HepG2 (cell line): ENCODE measurements around the gene KCTD1. TPM values are rescaled to one million over a fixed set of nuclear protein-coding genes. Genes with fewer than 3 reads are reported as not detected.
A peak's percentile ranks its signal among the peaks of the same experiment; 100 is the strongest.

Experiments
- ATAC-seq: fragments of 200-7000 bp; cut with Tn5 transposase; 3 replicates; pipeline ENCODE4 v1.9.1; 2020; ENCODE audit warnings: mild to moderate bottlenecking, moderate library complexity
- Bru-seq: library from RNA; stranded (reverse); fragments of 400-500 nt; gene quantifications from one replicate; lab custom pipeline; 2021; lab: Mats Ljungman, UMichigan
- BruChase-seq, 2 experiments: library from RNA; stranded (reverse); fragments of 400-500 nt; gene quantifications; one replicate each; lab custom pipeline; 2021; lab: Mats Ljungman, UMichigan
- BruUV-seq: library from RNA; stranded (reverse); fragments of 400-500 nt; replicated peaks from 2 replicates; lab custom pipeline; 2021; lab: Mats Ljungman, UMichigan
- CTCF ChIA-PET: fragments of 300-600 bp; formaldehyde crosslinking; extraction: SDS; loops from one replicate; lab custom pipeline; 2021; ENCODE audit warnings: low total read pairs, inconsistent platforms, low intra/inter-chr PET ratio; lab: Yijun Ruan, JAX
- POLR2A ChIA-PET: fragments of 350-600 bp; sonication (Branson Sonifier 250); formaldehyde crosslinking; loops from one replicate; lab custom pipeline; 2020; ENCODE audit warnings: antibody characterized with exemption, inconsistent platforms; lab: Yijun Ruan, JAX
- DNase-seq: peaks from one replicate; pipeline ENCODE4 v3.0.0-alpha.2; 2015; ENCODE audit warnings: low spot score
- FAIRE-seq: peaks from 3 replicates; lab custom pipeline; 2011; peaks lifted over from hg19 to GRCh38; lab: Jason Lieb, UNC
- H2AFZ ChIP-seq: one replicate; pipeline ENCODE4 v1.6.1; 2011; ENCODE audit warnings: low read length, inconsistent platforms
- H3K27ac ChIP-seq: fragments of 300-600 bp; 3 replicates; pipeline ENCODE4 v1.8.0; 2011; ENCODE audit warnings: mixed run types, mild to moderate bottlenecking, mixed read lengths, low read length, inconsistent platforms; ENCODE audit not compliant: insufficient read depth; ENCODE audit errors: extremely low read length
- H3K27me3 ChIP-seq, 2 experiments: fragments of 200-600 bp in 1 of 2; 2 replicates in 1 of 2; 3 replicates in 1 of 2; pipeline versions ENCODE4 v1.6.0 to v1.8.0; 2011; ENCODE audit warnings: low read length in 2 of 2, mild to moderate bottlenecking in 2 of 2, moderate library complexity in 2 of 2, inconsistent platforms in 1 of 2; ENCODE audit not compliant: insufficient read depth in 2 of 2, control insufficient read depth in 1 of 2
- H3K36me3 ChIP-seq, 2 experiments: fragments of 200-600 bp in 1 of 2; replicated peaks in 1 of 2; 2 replicates in 1 of 2; 3 replicates in 1 of 2; pipeline versions ENCODE4 v1.5.1 to v1.8.0; 2011; ENCODE audit warnings: low read length in 2 of 2, inconsistent platforms in 1 of 2; ENCODE audit not compliant: insufficient read depth in 2 of 2, control insufficient read depth in 1 of 2
- H3K4me1 ChIP-seq: 2 replicates; pipeline ENCODE4 v1.5.1; 2012; ENCODE audit warnings: low read length, inconsistent platforms; ENCODE audit not compliant: insufficient read depth
- H3K4me2 ChIP-seq: 2 replicates; pipeline ENCODE4 v1.6.0; 2011; ENCODE audit warnings: low read depth, low read length, inconsistent platforms
- H3K4me3 ChIP-seq, 3 experiments: fragments of 200-600 bp in 1 of 3; sonication (generic), shearing (Covaris generic) in 1 of 3; replicated peaks in 1 of 3; 2 replicates each; pipeline ENCODE4 v1.5.1; 2011 to 2016; ENCODE audit warnings: low read length in 3 of 3, inconsistent platforms in 2 of 3, low read depth in 2 of 3, mild to moderate bottlenecking in 2 of 3, control low read depth in 1 of 3, mixed read lengths in 1 of 3; ENCODE audit not compliant: insufficient read depth in 1 of 3
- H3K79me2 ChIP-seq: one replicate; pipeline ENCODE4 v1.6.1; 2011; ENCODE audit warnings: low read length, inconsistent platforms; ENCODE audit not compliant: insufficient read depth
- H3K9ac ChIP-seq: 2 replicates; pipeline ENCODE4 v1.6.0; 2011; ENCODE audit warnings: mild to moderate bottlenecking, low read depth, low read length, inconsistent platforms; ENCODE audit not compliant: insufficient read depth
- H3K9me3 ChIP-seq: 2 replicates; pipeline ENCODE4 v1.5.1; 2012; ENCODE audit warnings: mild to moderate bottlenecking, low read length
- H4K20me1 ChIP-seq: 2 replicates; pipeline ENCODE4 v1.6.0; 2011; ENCODE audit warnings: inconsistent platforms, mild to moderate bottlenecking, low read length, moderate library complexity; ENCODE audit not compliant: insufficient read depth
- EED ChIP-seq: sonication (generic); formaldehyde crosslinking; IDR thresholded peaks from 2 replicates; pipeline ENCODE4 v1.5.0; 2020; ENCODE audit warnings: mild to moderate bottlenecking, missing genetic modification reagents
- HNF4G ChIP-seq, 2 experiments: sonication (generic) in 1 of 2; formaldehyde crosslinking in 1 of 2; IDR thresholded peaks; 2 replicates each; pipeline versions ENCODE4 v1.4.0 to v1.6.1; 2011 to 2020; ENCODE audit warnings: borderline replicate concordance in 2 of 2, low read depth in 2 of 2, mild to moderate bottlenecking in 2 of 2, low read length in 1 of 2, missing genetic modification reagents in 1 of 2, moderate library complexity in 1 of 2
- KLF15 ChIP-seq: sonication (generic); formaldehyde crosslinking; IDR thresholded peaks from 2 replicates; pipeline ENCODE4 v1.8.1; 2023; ENCODE audit warnings: borderline replicate concordance, mild to moderate bottlenecking, inconsistent platforms, missing genetic modification reagents, mixed read lengths
- POLR2AphosphoS5 ChIP-seq: IDR thresholded peaks from 2 replicates; pipeline ENCODE4 v1.6.1; 2012; ENCODE audit warnings: low read depth, low read length
- RBFOX2 ChIP-seq: fragments of 200-400 bp; formaldehyde crosslinking; IDR thresholded peaks from 2 replicates; pipeline ENCODE4 v1.6.1; 2017; ENCODE audit warnings: low read depth, mild to moderate bottlenecking, low read length
- SAP130 ChIP-seq: IDR thresholded peaks from 2 replicates; pipeline ENCODE4 v1.6.1; 2016; ENCODE audit warnings: low read depth
- SOX13 ChIP-seq, 3 experiments: fragments of 450-650 bp in 1 of 3; sonication (generic) in 1 of 3; formaldehyde crosslinking in 1 of 3; IDR thresholded peaks in 2 of 3; conservative IDR thresholded peaks in 1 of 3; 2 replicates each; pipeline versions ENCODE4 v1.5.0 to v1.6.1; 2016 to 2020; ENCODE audit warnings: antibody characterized with exemption in 1 of 3, mild to moderate bottlenecking in 1 of 3, missing compliant biosample characterization in 1 of 3, missing genetic modification reagents in 1 of 3, moderate library complexity in 1 of 3
- TAF1 ChIP-seq: sonication (generic); formaldehyde crosslinking; IDR thresholded peaks from 2 replicates; pipeline ENCODE4 v1.4.0; 2020; ENCODE audit warnings: missing genetic modification reagents
- YY1 ChIP-seq: IDR thresholded peaks from 2 replicates; pipeline ENCODE4 v1.6.1; 2011; ENCODE audit warnings: low read length, low read depth, moderate library complexity, mild to moderate bottlenecking; ENCODE audit not compliant: insufficient read depth, insufficient replicate concordance
- ZNF17 ChIP-seq: sonication (generic); formaldehyde crosslinking; IDR thresholded peaks from 2 replicates; pipeline ENCODE4 v1.5.0; 2020; ENCODE audit warnings: mild to moderate bottlenecking, missing genetic modification reagents
- ZNF563 ChIP-seq: sonication (generic); formaldehyde crosslinking; IDR thresholded peaks from 2 replicates; pipeline ENCODE4 v1.8.0; 2022; ENCODE audit warnings: mild to moderate bottlenecking, moderate library complexity, missing genetic modification reagents
- ZNF777 ChIP-seq: sonication (generic); formaldehyde crosslinking; IDR thresholded peaks from 2 replicates; pipeline ENCODE4 v1.4.0; 2020; ENCODE audit warnings: missing genetic modification reagents
- WGBS: methylation state at CpG from one replicate; pipeline ENCODE4 v1.1.6; 2017; ENCODE audit warnings: low lambda C conversion rate; 5-methylcytosine and 5-hydroxymethylcytosine counted together
- in situ Hi-C: cut with HindIII; loops from 2 replicates; pipeline ENCODE4 v1.10.0; 2017; ENCODE audit warnings: low pct_unique_long_range_greater_than_20kb; ENCODE audit not compliant: extremely low pct_ligation_motif_present
- intact Hi-C: fragments of 100-400 bp; cut with micrococcal nuclease; formaldehyde crosslinking; loops from one replicate; pipeline ENCODE4 v1.10.0; 2022; ENCODE audit not compliant: unreplicated experiment
- long read RNA-seq, 2 experiments: library from RNA in 1 of 2; library from polyadenylated mRNA in 1 of 2; stranded (forward) in 1 of 2; unstranded in 1 of 2; transcript quantifications; one replicate each; pipeline ENCODE4 v2.0.0, GENCODE V29; 2019 to 2022
- polyA minus RNA-seq, 3 experiments: library from RNA; depleted of rRNA, polyadenylated mRNA; stranded (reverse); fragments of >200 nt; gene quantifications; 2 replicates each; pipeline ENCODE4 v1.2.3, GENCODE V29; 2011; ENCODE audit warnings: low replicate concordance in 1 of 3
- polyA plus RNA-seq, 8 experiments: library from polyadenylated mRNA; depleted of rRNA in 3 of 8; stranded (reverse) in 7 of 8; unstranded in 1 of 8; fragments of >200 nt; fragmentation: Illumina TruSeq in 4 of 8; extraction: Trizol in 4 of 8; gene quantifications; 2 replicates each; pipeline versions ENCODE4 v1.2.1 to v1.2.3, GENCODE V29; 2011 to 2016; ENCODE audit warnings: low read depth in 4 of 8, missing spikeins in 1 of 8, mixed read lengths in 1 of 8; ENCODE audit not compliant: insufficient read depth in 1 of 8
- total RNA-seq, 5 experiments: library from RNA; depleted of rRNA; stranded (reverse); fragments of >200 nt; fragmentation: Illumina TruSeq; extraction: Trizol; gene quantifications; 2 replicates each; pipeline ENCODE4 v1.2.3, GENCODE V29; 2016; ENCODE audit warnings: low read depth in 1 of 5
- TF ChIP-seq, protein P1 (sequence below): IDR thresholded peaks from 2 replicates; pipeline ENCODE4 v1.6.1; 2012; ENCODE audit warnings: inconsistent platforms
- TF ChIP-seq, protein P2 (sequence below): sonication (generic); formaldehyde crosslinking; IDR thresholded peaks from 2 replicates; pipeline ENCODE4 v1.9.0; 2022; ENCODE audit warnings: missing genetic modification reagents, mild to moderate bottlenecking, borderline replicate concordance

The KCTD1 gene
- 4.5 and 6.8 TPM in 2 replicates for total RNA-seq (2016; rRNA removed; fragmentation: Illumina TruSeq; extraction: Trizol)
- 1.2 and 1.3 TPM in 2 replicates for total RNA-seq (2016; cell fraction: cytosol; rRNA removed; fragmentation: Illumina TruSeq; extraction: Trizol; ENCODE audit: low read depth)
- 4.7 and 5.9 TPM in 2 replicates for total RNA-seq (2016; cell fraction: insoluble cytoplasmic fraction; rRNA removed; fragmentation: Illumina TruSeq; extraction: Trizol)
- 3.6 TPM in 2 replicates for total RNA-seq (2016; cell fraction: membrane; rRNA removed; fragmentation: Illumina TruSeq; extraction: Trizol)
- 5.6 and 7.3 TPM in 2 replicates for total RNA-seq (2016; cell fraction: nucleus; rRNA removed; fragmentation: Illumina TruSeq; extraction: Trizol)
- polyA plus RNA-seq (2011; rRNA removed), result 2.5 and 2.7 TPM in 2 replicates
- 1.6 and 2.1 TPM in 2 replicates for polyA plus RNA-seq (2011; cell fraction: cytosol; rRNA removed)
- polyA plus RNA-seq (2011; cell fraction: nucleus; rRNA removed), result 5.0 and 6.6 TPM in 2 replicates
- 3.6 and 4.4 TPM in 2 replicates for polyA plus RNA-seq (2012)
- 0.93 and 1.1 TPM in 2 replicates for polyA plus RNA-seq (2016; cell fraction: cytosol; fragmentation: Illumina TruSeq; extraction: Trizol; ENCODE audit: low read depth)
- polyA plus RNA-seq (2016; cell fraction: insoluble cytoplasmic fraction; fragmentation: Illumina TruSeq; extraction: Trizol; ENCODE audit: low read depth), result 4.7 and 7.0 TPM in 2 replicates
- 2.7 and 2.9 TPM in 2 replicates for polyA plus RNA-seq (2016; cell fraction: membrane; fragmentation: Illumina TruSeq; extraction: Trizol; ENCODE audit: low read depth)
- polyA plus RNA-seq (2016; cell fraction: nucleus; fragmentation: Illumina TruSeq; extraction: Trizol; ENCODE audit: insufficient read depth, low read depth), result 5.4 and 5.7 TPM in 2 replicates
- polyA minus RNA-seq (2011; rRNA and poly(A)+ RNA removed; ENCODE audit: low replicate concordance), result 10.7 and 12.3 TPM in 2 replicates
- 3.1 and 4.3 TPM in 2 replicates for polyA minus RNA-seq (2011; cell fraction: cytosol; rRNA and poly(A)+ RNA removed)
- 16.1 and 17.7 TPM in 2 replicates for polyA minus RNA-seq (2011; cell fraction: nucleus; rRNA and poly(A)+ RNA removed)
- Bru-seq, nascent RNA, result percentile 44 among the genes with signal in this experiment
- percentile 31 among the genes with signal in this experiment for BruChase-seq, experiment 1, labeled RNA remaining after a 6-hour chase
- BruChase-seq, experiment 2, labeled RNA remaining after a 2-hour chase, result percentile 40 among the genes with signal in this experiment
- long read RNA-seq, experiment 1, partial matches to known transcripts, result 1 of 2 reads
- long read RNA-seq, experiment 1, other reads (novel, unspliced or antisense), result 0 of 2 reads
- long read RNA-seq, experiment 2, transcript KCTD1-207 (5 exons, 2,897 nt), result major isoform, 5 of 11 reads
- long read RNA-seq, experiment 2, partial matches to known transcripts, result 6 of 11 reads
- long read RNA-seq, experiment 2, other reads (novel, unspliced or antisense), result 0 of 11 reads

DNA sequence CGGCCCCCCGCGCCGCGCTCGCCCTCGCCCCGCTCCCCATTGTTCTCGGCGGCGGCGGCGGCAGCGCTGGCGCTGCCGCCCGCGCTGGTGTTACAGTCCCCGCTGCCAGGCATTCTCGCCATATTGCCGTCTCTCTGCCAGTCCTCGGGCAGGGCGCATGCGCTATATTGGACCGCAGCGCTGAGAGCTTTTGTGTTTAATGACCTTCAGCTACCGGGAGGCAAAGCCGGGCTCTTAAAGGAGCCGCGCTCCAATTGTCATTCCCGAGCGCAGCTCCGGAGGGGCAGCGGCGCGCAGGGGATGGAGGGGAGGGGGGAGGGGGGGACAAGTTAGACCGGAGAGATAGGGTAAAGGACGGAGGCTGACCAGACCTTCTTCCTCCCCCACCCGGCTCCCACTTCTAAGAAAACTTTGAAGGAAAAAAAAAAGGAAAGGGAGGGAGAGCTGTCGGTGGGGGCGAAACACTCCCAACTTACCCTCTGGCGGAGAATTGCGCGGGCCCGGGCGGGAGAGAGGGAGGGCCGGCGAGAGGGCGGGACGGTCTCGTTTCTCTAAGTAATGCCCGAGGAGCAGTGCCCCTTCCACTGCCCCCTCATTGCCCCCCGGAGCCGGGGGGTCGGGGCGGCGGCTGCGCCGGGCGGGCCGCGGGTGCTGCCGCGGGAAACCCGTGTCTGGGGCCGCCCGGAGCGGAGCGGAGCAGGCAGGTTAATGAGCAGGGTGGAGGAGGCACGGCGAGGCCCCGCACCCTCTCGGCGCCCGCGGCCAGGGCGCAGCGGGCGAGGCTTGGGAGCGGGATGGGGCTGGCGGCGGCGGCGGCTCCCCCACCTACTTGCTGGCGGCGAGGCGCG, at the start of gene KCTD1:
Gene KCTD1, minus strand, starts transcription at position 139 of the 848 bp plus-strand sequence. Its CDS starts 17 bp downstream, at position 122.
- FAIRE-seq (peak; percentile 56), DNase-seq (peak; percentile 75), ATAC-seq (peak; percentile 70)
- no TSS peak for BruUV-seq
- peak within 1 kb of the TSS; percentile 70 for H3K9ac ChIP-seq
- H3K79me2 ChIP-seq, result no peaks in the 10 kb centered on the region
- intact Hi-C loops (loop anchor here (5.0 kb wide), 1 partner anchor 61 kb away; no protein-coding TSS in a partner anchor), in situ Hi-C loops (loop anchor here (25.0 kb wide), 1 partner anchor 111 kb away; no protein-coding TSS in a partner anchor)
- WGBS, result 2% methylated on average over 47 of the region's 88 CpGs
- CTCF ChIA-PET, result no interaction called here
- no peaks in the 10 kb centered on the region for H3K9me3 ChIP-seq
- no peaks in the 10 kb centered on the region for H4K20me1 ChIP-seq
- H3K27ac ChIP-seq, result no peak within 1 kb of the TSS
- H2AFZ ChIP-seq, result no peak within 1 kb of the TSS
- H3K4me2 ChIP-seq, result peak within 1 kb of the TSS; percentile 92
- POLR2A ChIA-PET, result interaction anchor here (0.7 to 1.2 kb wide), 2 partner anchors 9 to 58 kb away, joined by 4 read pairs; no protein-coding TSS in a partner anchor
- peaks cover 40% of the 10 kb centered on the region for H3K4me1 ChIP-seq
- peak within 1 kb of the TSS; percentile 73 to 78 (median 73) for H3K4me3 ChIP-seq
- peaks cover 3 to 31% of the 10 kb centered on the region in 2 experiments; a peak in 4 of 5 replicates for H3K27me3 ChIP-seq
- no peaks in the 10 kb centered on the region for H3K36me3 ChIP-seq
- TF ChIP-seq KLF15 (no peak), POLR2AphosphoS5 (peak; percentile 54), HNF4G (IDR thresholded peaks at IDR 0.05; ENCODE audit: borderline replicate concordance, low read depth, low read length) (no peak), HNF4G (CRISPR knock-in tag; IDR thresholded peaks at IDR 0.05; ENCODE audit: borderline replicate concordance, low read depth) (no peak), ZNF777 (CRISPR knock-in tag) (peak; percentile 86), SAP130 (CRISPR knock-in tag) (peak; percentile 36; the same call in 1 of the 2 replicates), RBFOX2 (0 out of 2 replicates have a peak, but pooled peaks have one; percentile 25), YY1 (peak; percentile 81), EED (no peak), TAF1 (CRISPR knock-in tag) (peak; percentile 48; the same call in 1 of the 2 replicates), ZNF17 (CRISPR knock-in tag) (no peak), SOX13 (IDR thresholded peaks at IDR 0.05) (no peak), SOX13 (CRISPR knock-in tag; conservative IDR thresholded peaks at IDR 0.05 in 1 of 2, IDR thresholded peaks at IDR 0.05 in 1 of 2) (peak in 1 of 2 experiments; percentile 18; a peak in 1 of 4 replicates), ZNF563 (no peak)
- TF ChIP-seq, protein P1, sequence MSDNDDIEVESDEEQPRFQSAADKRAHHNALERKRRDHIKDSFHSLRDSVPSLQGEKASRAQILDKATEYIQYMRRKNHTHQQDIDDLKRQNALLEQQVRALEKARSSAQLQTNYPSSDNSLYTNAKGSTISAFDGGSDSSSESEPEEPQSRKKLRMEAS, result 0 out of 2 replicates have a peak, but pooled peaks have one; percentile 15
- TF ChIP-seq, protein P2, sequence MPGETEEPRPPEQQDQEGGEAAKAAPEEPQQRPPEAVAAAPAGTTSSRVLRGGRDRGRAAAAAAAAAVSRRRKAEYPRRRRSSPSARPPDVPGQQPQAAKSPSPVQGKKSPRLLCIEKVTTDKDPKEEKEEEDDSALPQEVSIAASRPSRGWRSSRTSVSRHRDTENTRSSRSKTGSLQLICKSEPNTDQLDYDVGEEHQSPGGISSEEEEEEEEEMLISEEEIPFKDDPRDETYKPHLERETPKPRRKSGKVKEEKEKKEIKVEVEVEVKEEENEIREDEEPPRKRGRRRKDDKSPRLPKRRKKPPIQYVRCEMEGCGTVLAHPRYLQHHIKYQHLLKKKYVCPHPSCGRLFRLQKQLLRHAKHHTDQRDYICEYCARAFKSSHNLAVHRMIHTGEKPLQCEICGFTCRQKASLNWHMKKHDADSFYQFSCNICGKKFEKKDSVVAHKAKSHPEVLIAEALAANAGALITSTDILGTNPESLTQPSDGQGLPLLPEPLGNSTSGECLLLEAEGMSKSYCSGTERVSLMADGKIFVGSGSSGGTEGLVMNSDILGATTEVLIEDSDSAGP (CRISPR knock-in tag), result peak; percentile 98
